ENCODE results near the gene EFEMP2.

EFEMP2 gene

DNA sequence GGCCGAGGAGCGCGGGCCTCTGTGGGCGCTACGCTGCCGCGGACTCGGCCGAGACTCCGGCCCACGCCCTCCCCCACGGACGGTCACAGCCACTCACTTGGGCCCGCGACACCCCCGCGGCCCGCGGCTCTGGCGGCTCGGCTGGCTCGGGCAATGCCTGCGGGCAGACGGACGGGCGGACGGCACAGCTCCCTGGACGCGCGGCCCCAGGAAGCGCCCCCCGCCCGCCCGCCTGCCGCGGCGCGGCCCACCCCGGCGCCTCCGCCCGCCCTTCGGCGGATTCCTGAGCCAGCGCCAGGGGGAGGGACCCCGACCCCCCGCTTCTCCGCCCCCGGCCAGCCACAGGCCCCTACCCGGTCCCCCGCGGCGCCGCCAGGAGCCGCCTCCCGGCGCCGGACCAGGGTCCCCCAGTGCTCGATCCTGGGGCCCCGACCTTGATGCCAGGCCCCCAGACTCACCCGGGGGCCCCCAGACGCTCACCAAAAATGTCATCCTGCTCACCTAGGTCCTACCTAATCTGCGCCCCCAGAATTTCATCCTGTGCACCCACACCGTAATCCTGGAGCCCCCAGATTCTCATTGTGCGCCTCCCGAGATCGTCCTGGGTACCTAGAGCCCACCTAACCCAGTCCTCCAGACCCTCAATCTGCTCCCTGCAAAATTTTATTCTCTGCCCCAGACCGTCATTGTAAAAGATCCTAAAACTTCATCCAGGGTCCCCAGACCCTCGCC is at the start of gene EFEMP2:
Gene EFEMP2 (minus strand): TSS at position 215 of the 732 bp plus-strand sequence. CDS start 446 bp downstream, outside the sequence.
- DNase-seq: no peak

DNA sequence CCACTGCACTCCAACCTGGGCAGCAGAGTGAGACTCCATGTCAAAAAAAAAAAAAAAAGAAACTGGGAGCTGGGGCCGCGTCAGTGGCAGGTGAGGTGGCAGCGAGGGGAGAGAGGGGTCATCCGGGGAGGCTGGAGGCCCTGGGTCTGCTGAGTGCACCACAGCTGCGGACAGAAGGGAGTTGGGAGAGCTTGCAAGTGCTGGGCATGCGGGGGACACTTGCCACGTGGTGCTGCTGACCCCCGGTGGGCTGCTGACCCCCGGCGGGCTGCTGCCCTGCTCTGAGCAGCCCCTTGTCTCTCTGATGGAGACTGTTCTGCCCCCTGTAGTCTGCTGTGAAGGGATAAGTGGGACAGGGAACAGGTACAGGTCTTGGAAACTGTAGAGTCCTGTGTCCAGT is 49.3 kb upstream of the EFEMP2 start:
- no peak for DNase-seq

DNA sequence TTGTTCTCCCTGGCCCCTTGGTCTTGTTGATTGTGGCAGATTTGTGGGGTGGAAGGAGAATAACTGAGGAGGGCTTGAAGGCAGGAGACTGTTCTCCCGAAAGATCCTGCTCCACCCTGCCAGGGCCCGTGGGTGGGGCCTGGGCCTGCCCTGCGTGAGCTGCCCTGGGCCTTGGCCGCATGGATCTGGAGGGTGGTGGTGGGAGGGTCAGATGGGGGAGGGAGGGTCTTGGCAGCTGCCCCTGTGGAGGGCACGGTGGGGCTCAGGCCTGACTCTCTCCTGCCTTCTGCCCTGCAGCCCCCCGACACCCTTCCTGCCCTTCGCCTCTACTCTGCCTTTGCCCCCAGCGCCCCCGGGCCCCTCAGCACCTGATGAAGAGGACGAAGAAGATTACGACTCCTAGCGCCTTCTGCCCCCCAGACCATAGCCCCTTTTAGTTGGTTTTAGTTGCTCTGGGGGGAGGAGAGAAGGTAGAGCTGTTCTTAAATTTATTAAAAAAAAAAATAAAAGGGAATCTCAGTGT is 48.5 kb upstream of the EFEMP2 start:
- DNase-seq: no peak

DNA sequence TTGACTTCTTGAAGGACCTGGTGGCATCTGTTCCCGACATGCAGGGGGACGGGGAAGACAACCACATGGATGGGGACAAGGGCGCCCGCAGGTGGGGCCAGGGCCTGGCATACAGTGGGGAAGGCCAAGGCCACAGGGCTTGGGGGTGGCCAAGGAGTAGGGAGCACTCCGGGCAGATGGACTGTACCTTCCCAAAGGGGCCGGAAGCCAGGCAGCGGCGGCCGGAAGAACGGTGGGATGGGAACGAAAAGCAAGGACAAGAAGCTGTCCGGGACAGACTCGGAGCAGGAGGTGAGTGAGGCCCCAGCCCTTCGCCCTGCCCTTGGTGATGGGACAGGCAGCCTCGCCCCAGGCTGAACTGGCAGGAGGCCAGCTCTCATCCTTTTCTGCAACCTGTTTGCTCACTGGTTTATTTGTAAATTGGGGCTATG is 47.8 kb upstream of the EFEMP2 start:
- no peak for DNase-seq

DNA sequence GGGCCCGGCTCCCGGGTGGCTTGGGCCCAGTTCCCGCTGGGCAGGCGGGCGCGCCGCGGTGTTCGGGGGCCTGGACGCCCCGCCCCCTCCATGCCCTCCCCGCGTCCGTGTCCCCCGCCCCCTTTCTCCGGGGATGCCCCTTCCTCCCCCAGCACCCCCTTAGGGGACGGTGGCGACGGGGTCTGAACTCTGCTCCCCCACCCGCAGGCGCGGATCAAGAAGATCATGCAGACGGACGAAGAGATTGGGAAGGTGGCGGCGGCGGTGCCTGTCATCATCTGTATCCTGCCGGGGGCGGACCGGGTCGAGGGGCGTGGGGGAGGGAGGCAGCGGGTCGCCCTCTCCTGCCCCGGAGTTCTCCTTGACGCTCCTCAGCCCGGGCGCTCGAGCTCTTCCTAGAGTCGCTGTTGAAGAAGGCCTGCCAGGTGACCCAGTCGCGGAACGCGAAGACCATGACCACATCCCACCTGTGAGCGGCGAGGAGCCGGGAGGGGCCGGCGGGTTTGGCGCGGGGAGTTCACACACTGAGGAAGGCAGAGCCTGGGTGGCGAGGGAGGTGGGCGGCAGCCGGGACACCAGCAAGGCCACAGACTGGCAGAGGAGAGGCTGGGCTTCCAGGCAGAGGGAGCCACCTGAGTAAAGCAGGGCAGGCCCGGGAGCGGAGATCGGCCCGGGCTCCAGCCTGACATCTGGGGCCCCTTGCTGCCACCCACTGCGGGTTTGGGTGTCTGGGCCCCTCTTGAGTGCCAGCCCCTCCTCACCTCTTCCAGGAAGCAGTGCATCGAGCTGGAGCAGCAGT is 47.2 kb upstream of the EFEMP2 start:
- DNase-seq: no peak

DNA sequence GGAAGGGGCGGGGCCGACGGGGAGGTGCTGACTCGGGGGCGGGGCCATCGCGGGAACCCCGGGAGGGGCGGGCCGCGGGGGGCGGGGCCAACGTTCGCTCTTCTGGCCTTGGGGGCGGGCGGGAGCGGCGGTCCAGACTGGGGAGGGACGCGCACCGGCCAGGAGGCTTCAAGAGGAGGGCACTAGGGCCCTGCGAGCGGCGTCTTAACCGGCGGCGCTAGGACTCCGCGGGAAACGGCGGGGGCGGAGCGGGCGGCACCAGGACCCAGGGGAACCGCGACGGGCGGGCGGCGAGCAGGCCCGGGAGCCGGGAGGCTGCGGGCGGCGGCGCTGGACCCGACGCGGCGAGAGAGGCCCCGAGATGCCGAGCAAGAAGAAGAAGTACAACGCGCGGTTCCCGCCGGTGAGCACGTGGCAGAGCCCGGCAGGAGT is 46.6 kb upstream of the EFEMP2 start, which contains the start of gene DRAP1:
Gene DRAP1 (plus strand): TSS at position 286 of the 432 bp plus-strand sequence. CDS start 76 bp downstream, at position 362.
- peak; percentile 97 for DNase-seq

DNA sequence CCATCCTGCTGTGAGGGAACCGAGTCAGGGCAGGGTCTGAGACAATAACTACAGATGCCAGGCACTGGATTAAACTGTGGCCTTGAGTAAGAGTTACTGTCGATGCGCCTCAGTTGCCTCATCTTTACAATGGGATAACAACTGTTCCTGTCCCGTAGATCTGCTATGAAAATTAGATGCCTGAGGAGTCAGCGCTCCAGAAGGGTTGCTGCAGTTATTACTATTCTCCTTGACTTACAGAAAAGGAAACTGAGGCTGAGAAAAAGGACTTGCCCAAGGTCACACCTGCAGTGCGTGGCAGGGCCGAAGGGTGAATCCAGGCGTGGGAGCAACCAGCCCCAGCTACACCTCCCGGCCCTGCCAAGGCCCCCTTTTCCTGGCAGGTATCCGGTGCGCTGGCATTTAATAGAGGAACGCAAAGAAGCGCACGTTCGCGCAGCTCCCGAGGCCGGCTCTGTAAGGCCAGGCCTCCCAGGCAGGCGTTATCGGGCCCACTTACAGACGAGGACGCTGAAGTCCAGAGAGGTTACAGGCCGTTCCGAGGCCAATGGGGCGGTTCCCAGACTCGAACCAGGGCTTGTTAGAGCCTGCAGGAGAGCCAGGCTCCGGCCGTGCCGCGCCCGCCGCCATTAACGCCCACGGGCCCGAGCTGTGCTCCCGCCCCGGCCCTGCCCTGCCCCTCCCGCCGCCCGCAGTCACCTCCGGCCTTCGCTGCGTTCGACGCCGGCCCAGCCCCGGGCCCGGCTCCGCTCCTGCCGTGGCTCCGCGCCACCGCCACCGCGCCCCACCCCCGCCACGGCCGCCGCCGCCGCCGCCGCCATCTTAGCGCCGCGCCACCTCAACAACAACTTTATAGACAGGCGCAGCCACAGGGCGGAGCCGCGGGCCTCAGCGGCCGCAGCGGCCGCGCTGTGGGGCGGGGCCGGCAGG is 45.9 kb upstream of the EFEMP2 start, which contains the start of gene C11orf68:
Gene C11orf68 (minus strand): TSS at position 852 of the 930 bp plus-strand sequence. CDS start 31 bp downstream, at position 821.
- no peak for DNase-seq

DNA sequence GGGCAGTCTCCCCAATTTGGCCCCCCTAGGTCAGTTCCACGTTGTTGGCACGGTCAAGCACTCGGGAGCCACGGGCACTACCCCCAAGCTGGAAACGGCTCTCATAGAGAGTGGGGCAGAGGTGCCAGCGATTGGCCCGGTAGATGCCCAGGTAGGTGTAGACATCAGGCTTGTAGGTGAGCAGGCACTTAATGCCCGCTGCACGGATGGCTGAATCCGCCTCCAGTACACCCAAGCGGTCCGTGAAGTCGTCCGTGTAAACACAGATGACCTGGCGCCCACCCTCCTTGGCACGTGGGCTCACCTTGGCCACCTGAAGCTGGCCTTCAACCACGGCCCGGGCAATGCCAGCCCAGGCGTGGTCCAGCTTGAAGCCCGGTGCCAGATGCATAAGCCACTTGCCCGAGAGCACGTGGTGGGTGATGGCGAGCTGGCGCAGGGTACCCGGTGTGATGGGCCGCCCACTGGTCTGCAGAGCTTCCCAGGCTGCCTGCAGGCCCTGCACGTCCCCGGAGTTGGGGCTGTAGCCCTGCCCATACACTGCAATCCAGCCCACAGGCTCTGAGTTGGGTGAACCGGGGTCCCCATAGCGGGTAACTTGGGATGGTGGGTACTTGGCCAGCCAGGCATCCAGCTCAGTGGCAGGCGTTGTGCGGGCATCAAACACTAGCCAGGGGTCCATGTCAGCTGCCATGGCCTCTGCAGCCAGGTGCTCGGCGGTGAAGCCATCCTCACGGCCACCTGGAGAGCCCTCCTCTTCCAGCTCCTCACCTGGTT is 45.0 kb upstream of the EFEMP2 start:
- no peak for DNase-seq

DNA sequence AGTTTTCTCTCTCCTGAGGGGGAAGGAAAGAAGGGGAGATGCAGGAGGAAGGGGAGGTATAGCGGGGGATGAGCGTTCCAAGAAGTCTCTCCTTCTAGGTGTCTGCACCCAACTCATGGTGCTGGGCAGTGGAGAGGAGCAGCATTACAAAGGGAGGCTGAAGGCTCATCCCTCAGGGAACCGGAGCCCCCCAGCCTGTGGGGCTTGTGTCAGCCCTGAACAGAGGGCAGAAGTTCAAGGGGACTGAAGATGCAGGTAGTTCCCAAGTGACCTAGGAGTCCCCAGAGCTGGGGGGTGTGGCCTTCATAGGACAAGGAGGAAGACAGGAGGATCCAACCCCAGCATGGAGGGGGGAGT is 44.5 kb upstream of the EFEMP2 start:
- no peak for DNase-seq

DNA sequence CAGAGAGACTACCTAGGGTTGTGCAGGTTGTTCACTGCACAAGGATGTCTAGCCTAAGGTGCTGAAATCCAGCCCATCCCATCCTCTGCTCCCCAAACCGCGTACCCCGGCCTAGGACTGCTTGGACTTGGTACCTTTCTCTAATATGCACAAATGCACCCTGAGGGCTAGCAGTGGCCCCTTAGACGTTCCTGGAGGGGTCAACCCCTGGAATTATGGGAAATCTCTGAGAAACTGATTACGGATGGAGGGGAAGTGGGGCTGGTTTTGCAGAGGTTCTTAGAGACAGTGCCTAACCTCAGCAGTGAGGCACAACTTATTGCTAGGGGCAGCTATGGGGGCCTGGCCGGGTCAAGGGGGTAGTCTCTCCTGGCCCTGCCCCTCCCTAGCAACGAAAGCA is 43.8 kb upstream of the EFEMP2 start:
- no peak for DNase-seq

DNA sequence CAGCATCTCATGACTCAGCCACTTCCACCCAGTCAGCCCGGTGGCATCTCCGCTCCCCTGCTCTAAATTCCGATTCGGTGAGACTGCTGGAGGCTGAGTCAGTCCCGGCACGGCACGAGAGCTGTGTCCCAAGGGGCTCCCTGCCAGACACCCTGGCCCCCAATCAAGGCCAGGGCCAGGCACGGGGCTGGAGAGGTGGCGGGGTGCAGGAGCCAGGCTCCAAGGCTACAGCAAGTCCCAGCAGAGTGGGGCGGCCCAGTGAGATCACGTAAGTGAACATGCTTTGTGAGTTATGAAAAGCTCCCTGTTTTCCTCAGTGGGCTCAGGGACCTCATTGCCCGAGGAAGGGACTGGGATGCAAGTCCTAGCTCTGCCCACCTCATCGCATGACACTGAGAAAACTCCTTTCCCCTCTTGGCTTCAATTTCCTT is 43.2 kb upstream of the EFEMP2 start:
- DNase-seq: no peak

DNA sequence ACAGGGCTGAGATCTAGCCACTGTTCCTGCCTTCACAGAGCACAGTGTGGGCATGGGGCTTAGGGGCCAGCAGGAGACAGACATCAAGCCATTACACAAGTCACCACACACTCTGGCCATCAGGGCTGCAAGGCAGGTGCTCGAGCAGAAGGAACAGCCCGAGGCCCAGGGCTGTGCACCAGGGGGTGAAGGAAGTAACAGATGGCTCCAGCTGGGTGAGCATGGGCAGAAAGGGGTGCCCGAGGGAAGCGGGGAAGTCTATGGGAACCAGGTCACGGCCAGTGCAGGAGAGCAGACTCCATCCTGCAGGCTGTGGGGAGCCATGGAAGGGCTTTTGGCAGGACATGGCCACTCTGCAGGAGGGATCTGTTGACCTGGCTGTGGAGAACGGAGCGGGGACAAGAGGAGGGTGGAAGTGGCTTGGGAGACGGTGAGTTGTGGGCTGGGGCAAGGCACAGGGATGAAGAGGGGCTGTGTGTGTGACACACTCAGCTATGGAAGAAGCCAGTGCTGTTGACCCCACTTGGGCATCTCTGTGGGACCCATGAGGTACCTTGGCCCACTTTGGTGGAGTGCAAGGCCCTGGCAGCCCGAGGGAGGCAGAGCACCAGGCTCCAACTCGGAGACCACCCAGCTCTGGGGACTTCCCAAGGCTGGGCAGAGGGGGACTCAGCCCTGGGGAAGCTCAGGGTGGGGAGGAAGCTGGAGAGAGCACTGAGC is 42.7 kb upstream of the EFEMP2 start:
- DNase-seq: no peak

DNA sequence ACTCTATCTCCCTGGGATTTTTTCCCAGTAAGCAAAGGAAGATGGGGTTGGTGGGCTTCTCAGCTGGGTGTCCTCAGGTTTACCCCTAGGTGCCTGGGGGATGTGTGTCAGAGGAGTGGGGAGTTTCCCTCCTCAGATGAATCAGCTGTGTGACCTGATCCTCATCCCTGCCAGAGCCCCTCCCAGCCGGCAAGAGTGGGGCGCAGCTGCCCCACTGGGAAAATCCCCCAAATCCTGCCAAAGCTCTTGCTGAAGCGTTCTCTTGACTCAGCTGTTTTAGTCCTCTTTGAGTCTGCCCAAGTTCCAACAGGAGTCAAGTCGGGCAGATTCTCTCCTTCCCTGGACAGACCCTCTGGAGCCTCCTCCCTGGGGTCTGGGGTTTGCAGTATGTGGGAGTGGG is 40.2 kb upstream of the EFEMP2 start:
- no peak for DNase-seq

DNA sequence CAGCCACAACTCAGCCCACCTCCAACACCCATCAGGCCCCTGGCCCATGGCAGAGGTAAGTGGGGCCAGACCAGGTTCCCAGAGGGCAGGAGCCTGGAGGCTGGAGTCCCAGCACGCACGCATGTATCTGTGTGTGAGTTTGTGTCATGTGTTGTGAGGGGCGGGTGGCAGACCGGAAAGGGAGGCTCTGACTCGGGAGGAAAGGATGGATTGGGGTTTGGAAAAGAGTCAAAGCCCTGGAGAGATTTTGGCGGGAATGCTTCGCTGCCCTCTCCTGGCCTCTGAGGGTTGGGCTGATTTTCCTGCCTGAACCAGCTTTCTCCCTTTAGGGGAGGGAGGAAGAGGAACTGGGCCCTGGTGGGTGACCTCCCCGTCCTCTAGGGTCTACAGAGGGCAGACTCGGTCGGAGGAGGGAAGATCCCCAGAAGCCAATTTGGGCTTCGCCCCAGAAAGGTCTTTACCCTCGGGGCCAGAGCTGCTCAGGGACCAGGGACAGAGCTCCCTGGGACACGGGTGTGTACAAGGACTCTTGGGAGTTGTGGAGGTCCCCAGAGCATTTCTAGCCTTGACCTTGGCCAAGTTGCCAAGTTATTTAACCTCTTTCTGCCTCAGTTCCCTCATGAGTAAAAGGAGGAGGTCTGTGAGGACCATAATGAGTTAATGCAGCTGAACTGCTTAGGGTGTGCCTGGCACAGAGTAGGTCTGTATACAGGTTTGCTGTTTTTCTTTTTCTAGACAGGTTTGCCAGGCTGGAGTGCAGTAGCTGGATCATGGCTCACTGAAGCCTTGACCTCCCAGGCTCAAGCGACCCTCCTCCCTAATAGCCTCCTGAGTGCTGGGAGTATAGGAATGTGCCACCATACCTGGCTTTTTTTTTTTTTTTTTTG is 39.3 kb upstream of the EFEMP2 start:
- DNase-seq: no peak

DNA sequence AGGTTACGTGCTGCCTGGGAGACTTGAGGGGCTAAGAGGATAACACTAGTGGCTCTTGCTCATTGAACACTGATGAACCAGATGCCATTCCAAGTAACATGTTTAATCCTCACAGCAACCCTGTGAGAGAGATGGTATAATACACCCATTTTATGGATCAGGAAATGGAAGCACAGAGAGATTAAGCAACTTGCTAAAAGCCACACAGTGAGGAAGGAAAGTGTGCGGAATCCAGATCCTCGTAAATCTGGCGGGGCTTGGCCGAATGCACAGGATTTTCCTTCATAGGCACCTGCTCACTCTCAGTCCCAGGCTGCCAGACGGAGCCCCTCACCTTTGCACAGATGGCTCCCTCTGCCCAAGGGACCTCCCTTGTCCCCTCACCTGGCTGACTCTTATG is 35.3 kb upstream of the EFEMP2 start:
- DNase-seq: no peak

DNA sequence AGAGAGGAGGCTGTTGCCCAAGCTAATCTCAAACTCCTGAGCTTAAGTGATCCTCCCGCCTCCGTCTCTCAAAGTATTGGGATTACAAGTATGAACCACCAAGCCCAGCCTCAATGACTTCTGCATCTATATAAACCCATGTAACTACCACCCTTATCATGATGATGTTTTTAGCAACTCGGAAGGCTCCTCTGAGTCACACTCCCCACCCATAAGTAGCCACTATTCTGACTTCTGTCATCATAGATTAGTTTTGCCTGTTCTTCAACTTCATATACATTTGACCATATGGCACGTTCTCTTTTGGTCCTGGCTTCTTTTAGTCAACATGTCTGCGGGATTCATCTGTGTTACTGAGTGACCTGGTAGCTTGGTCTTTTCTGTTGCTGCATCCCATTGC is 34.0 kb upstream of the EFEMP2 start:
- DNase-seq: no peak

DNA sequence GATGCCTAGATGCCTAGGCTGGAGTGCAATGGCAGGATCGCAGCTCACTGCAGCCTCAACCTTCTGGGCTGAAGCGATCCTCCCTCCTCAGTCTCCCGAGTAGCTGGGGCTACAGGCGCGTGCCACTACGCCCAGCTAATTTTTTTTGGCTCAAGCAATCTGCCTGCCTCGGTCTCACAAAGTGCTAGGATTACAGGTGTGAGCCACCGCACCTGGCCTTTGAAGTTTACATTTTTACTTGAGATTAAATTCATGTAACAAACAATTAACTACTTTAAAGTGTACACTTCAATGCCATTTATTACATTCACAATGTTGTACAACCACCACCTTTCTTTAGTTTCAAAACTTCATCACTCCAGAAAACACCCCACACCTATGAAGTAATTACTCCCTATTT is 31.1 kb upstream of the EFEMP2 start:
- no peak for DNase-seq

DNA sequence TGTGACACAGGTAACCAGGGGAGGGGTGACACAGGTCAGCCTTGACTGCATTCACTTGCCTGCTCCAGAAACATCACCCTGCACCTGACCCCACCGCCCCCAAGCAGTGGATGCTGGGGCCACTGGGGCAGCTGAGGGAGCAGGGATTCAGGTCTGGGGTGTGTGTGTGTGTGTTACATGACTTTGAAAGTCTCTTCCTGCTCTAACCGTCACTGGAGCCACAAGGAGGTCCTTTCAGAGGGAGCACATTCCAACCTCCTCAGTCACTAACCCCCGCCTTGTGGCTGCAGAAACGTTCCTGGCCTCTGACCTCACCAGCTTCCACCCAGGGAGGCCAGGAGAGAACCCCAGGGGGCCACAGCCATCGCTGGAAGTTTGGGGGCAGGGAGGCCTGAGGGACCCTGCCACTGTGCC is 30.5 kb upstream of the EFEMP2 start:
- DNase-seq: no peak

DNA sequence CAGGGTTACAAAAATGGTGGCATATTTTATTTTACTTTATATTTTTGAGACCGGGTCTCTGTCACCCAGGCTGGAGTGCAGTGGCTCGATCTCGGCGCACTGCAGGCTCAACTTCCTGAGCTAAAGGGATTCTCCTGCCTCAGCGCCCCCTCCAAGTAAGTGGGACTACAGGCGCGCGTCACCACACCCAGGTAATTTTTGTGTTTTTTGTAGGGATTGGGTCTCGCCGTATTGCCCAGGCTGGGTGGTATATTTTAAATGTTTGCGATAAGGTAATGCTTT is 28.2 kb upstream of the EFEMP2 start:
- DNase-seq: no peak
